Lower lobe of right lung (tissue), 2 donors: ENCODE results near the gene MSL2. TPM values are rescaled to one million over a fixed set of nuclear protein-coding genes. Genes with fewer than 3 reads are reported as not detected.
"Not testable (repeated sequence)": the region's sequence is repeated elsewhere in the genome, so short reads cannot be mapped to it uniquely, and the experiment has no call there.

Source experiments
- ATAC-seq, 2 donors: fragments of 200-7000 bp; cut with Tn5 transposase; one replicate each; pipeline ENCODE4 v1.9.1; 2020 to 2022; ENCODE audit warnings: mild to moderate bottlenecking in 2 of 2, moderate library complexity in 2 of 2
- DNase-seq: peaks from one replicate; pipeline ENCODE4 v3.0.0-alpha.2; 2020
- H3K27ac ChIP-seq: fragments of 200-600 bp; one replicate; pipeline ENCODE4 v1.8.0; 2022
- H3K27me3 ChIP-seq: fragments of 200-600 bp; one replicate; pipeline ENCODE4 v1.8.0; 2022; ENCODE audit warnings: low read depth
- H3K36me3 ChIP-seq: fragments of 200-600 bp; one replicate; pipeline ENCODE4 v1.8.0; 2022; ENCODE audit warnings: mild to moderate bottlenecking
- H3K4me1 ChIP-seq: fragments of 200-600 bp; one replicate; pipeline ENCODE4 v1.8.0; 2022
- H3K4me3 ChIP-seq: fragments of 200-600 bp; one replicate; pipeline ENCODE4 v1.8.0; 2022; ENCODE audit warnings: mild to moderate bottlenecking
- H3K9me3 ChIP-seq: fragments of 200-600 bp; one replicate; pipeline ENCODE4 v1.8.0; 2022
- CTCF ChIP-seq: fragments of 200-600 bp; IDR thresholded peaks from one replicate; pipeline ENCODE4 v1.8.0; 2022; ENCODE audit warnings: antibody characterized with exemption, mild to moderate bottlenecking
- intact Hi-C: fragments of 100-400 bp; cut with DNase I; formaldehyde crosslinking; loops from one replicate; pipeline ENCODE4 v1.11.0; 2022
- total RNA-seq: library from RNA; stranded (reverse); fragmentation: NEBNext Ultra II Directional; extraction: Animal tissue kit (Norgen Biotek cat#: 25700); gene quantifications from one replicate; pipeline ENCODE4 v1.2.1, GENCODE V29; 2021
- donor health status: DM: no; HTN: yes; CAD: no; lungs with severe emphysema.

Gene MSL2
- total RNA-seq, 1 donor from 2014 or later = 36.9 TPM

GRCh38 chr3:136149667-136150066 is 46.5 kb downstream of the MSL2 start:
- no peaks in the 10 kb centered on the region for H3K9me3 ChIP-seq
- ATAC-seq (no peak), DNase-seq (no peak)
- intact Hi-C loops = no loop called here
- no peak overlapping the region for H3K27ac ChIP-seq
- H3K4me3 ChIP-seq = no peak overlapping the region
- no peak for TF ChIP-seq CTCF
- peaks cover 20% of the 10 kb centered on the region for H3K4me1 ChIP-seq
- H3K27me3 ChIP-seq = no peaks in the 10 kb centered on the region
- H3K36me3 ChIP-seq = peaks cover 29% of the 10 kb centered on the region

- TF ChIP-seq CTCF = no peak
- DNase-seq (no peak), ATAC-seq (no peak)
- no peak overlapping the region for H3K27ac ChIP-seq
- H3K27me3 ChIP-seq = no peaks in the 10 kb centered on the region
- H3K9me3 ChIP-seq = no peaks in the 10 kb centered on the region
- intact Hi-C loops = no loop called here
- peaks cover 18% of the 10 kb centered on the region for H3K4me1 ChIP-seq
- H3K36me3 ChIP-seq = peaks cover 28% of the 10 kb centered on the region
- H3K4me3 ChIP-seq = no peak overlapping the region
These were observed 49.0 kb downstream of the MSL2 start for GRCh38 chr3:136146981-136147729.

- H3K27ac ChIP-seq, H3K4me3 ChIP-seq, ATAC-seq, H3K9me3 ChIP-seq, H3K27me3 ChIP-seq, intact Hi-C loops, DNase-seq: not testable (repeated sequence)
- H3K36me3 ChIP-seq = peaks cover 11% of the 10 kb centered on the region
- H3K4me1 ChIP-seq = peaks cover 23% of the 10 kb centered on the region
These were observed 51.7 kb downstream of the MSL2 start for GRCh38 chr3:136144397-136144796.

- ATAC-seq = peak; percentile 85 to 89
- no peak for TF ChIP-seq CTCF
- H3K27ac ChIP-seq = peak overlapping the region; percentile 22
- H3K4me3 ChIP-seq = no peak overlapping the region
- intact Hi-C loops = no loop called here
- peaks cover 23% of the 10 kb centered on the region for H3K4me1 ChIP-seq
- no peaks in the 10 kb centered on the region for H3K9me3 ChIP-seq
- no peak for DNase-seq
- peaks cover 11% of the 10 kb centered on the region for H3K36me3 ChIP-seq
- no peaks in the 10 kb centered on the region for H3K27me3 ChIP-seq
These were observed 53.5 kb downstream of the MSL2 start for GRCh38 chr3:136142592-136142991.

- H3K36me3 ChIP-seq = peaks cover 11% of the 10 kb centered on the region
- no peak overlapping the region for H3K4me3 ChIP-seq
- H3K27ac ChIP-seq = peak overlapping the region; percentile 22
- no peaks in the 10 kb centered on the region for H3K27me3 ChIP-seq
- TF ChIP-seq CTCF = no peak
- peaks cover 16% of the 10 kb centered on the region for H3K4me1 ChIP-seq
- no peaks in the 10 kb centered on the region for H3K9me3 ChIP-seq
- peak in 1 of 2 donors; percentile 9 for ATAC-seq
- intact Hi-C loops = no loop called here
- DNase-seq = no peak
These were observed 54.2 kb downstream of the MSL2 start for GRCh38 chr3:136141891-136142290.

GRCh38 chr3:136141291-136141785 is 54.8 kb downstream of the MSL2 start:
- TF ChIP-seq CTCF = no peak
- Histone ChIP-seq H3K27ac (peak overlapping the region; percentile 22), H3K9me3 (no peaks in the 10 kb centered on the region), H3K4me3 (no peak overlapping the region), H3K36me3 (peaks cover 11% of the 10 kb centered on the region), H3K27me3 (no peaks in the 10 kb centered on the region), H3K4me1 (peaks cover 15% of the 10 kb centered on the region)
- intact Hi-C loops = no loop called here
- ATAC-seq = no peak
- no peak for DNase-seq
